Renal cortical epithelial cell (primary cell): ENCODE measurements around the gene COLQ. TPM values are rescaled to one million over a fixed set of nuclear protein-coding genes. Genes with fewer than 3 reads are reported as not detected.

Source experiments
- DNase-seq: peaks from one replicate; pipeline ENCODE4 v3.0.0-alpha.2; 2011; ENCODE audit warnings: low read depth
- total RNA-seq: library from RNA; depleted of rRNA; stranded (reverse); fragments of >200 nt; gene quantifications from 2 replicates; pipeline ENCODE4 v1.2.3, GENCODE V29; 2014

COLQ gene
- total RNA-seq, 1 donor from 2014 or later: 0.65 TPM

DNA sequence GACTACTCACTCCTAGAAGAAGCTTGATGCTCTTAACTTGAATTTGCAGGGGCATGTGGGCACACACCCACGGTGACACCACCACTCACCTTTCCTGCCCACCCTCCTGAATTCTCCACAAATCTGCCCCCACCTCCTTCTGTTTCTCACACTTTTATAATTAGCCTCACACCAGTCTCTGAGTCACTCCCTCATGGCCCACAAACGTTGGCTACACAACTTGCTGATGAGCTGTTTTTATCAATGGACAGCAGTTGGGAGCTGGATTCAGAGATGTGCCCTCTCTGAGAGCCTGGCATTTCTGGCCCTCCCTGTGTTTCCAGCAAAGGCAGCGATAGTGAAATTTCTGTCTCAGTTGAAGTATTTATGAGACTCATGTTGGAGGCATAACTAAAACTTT, 1.3 kb downstream of the COLQ start:
- DNase-seq: peak; percentile 19

DNA sequence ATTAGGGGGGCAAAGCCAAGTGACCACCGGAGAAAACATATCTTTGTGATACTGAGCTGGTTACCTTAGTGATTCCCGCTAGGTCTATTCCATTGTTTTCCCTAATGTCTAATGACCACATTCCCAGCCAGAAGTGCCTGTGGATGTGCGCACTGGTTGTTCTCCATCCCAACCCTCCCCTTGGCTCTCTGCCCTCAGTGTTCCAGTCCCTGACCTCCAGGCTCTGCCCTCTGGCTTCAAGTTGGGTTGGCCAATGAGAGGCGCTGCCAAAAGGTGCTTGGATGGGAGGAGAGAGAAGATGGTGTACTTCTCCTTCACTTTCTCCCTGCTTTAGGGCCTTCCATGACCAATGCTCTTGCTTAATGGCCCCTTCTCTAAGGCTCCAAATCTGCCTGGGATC, 2.4 kb downstream of the COLQ start:
- DNase-seq: no peak

DNA sequence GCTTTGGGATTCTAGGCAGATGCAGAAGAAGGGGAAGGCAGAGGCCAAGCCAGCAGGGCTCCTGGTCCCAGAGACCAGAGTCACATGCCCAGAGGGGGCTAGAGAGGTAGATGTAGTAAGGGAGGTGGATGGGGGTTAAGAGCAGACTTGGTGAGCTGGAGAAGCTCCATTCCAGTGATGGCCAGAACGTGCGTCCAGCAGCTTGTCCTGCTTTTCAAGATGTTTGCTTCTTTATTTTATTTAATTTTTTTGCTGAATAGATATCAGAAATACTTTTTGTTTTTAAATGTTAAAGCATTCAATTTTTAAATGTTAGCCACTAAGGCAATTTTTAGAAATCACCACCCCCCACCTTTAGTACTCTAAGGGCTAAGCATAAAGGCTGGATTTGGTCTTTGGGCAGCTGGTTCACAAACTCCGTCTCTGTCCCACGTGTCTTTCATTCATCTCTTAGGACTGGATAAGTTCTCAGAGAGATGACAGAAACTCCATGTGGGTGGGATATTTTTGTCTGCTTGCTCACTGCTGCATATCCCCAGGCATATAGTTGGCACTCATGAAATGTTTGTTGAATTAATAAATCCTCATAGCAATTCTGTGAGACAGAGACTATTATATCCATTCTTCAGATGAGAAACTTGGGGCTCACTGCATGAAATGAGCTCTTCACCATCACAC, 6.7 kb downstream of the COLQ start:
- DNase-seq: no peak

DNA sequence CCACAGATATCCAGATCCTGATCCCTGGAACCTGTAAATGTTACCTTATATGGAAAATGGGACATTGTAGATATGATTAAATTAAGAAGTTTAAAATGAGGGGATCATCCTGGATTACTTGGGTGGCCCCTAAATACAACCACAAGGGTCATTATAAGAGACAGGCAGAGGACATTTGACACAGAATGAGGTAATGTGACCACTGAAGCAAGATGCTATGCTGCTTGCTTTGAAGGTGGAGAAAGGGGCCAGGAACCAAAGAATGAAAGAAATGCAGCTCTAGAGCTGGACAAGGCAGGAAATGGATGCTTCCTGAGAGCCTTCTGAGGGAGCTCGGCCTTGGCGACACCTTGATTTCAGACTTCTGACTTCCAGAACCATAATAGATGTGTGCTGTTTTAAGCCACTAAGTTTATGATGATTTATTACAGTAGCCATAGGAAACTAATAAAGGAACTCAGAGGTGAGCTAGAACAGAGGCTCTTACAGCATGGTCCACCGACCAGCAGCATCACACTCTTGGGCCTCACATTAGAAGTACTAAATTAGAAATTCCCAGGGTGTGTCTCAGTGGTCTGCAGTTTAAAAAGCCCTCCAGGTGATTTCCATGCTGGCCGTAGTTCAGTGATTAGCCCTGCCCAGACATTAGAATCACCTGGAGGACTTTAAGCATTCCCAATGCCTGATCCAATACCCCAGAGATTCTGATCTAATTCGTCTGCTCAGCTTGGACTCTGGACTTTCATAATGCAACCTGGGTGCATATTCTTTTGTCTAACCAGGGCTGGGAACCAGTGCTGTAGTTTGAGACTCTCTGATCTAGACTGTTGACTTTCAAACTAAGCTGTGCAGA, 7.5 kb downstream of the COLQ start:
- DNase-seq: no peak

DNA sequence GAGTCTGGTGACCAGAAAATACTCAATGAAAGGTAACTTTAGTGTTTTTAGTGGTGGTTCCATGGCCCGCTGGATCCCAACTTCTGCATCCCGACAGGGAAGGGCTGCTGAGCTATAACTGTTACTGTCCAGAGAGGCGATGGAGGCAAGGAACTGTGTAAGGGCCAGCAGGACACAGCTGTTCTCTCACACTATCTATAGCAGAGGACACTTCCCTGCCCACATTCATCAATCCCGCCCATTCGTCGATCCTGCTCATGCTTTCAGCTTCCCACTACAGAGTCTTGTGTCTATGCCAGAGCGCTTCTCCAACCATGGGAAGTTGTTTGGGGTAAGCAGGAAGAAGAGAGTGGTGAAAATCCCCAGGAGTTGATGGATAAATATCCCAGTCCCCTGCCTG, 8.4 kb downstream of the COLQ start:
- no peak for DNase-seq

DNA sequence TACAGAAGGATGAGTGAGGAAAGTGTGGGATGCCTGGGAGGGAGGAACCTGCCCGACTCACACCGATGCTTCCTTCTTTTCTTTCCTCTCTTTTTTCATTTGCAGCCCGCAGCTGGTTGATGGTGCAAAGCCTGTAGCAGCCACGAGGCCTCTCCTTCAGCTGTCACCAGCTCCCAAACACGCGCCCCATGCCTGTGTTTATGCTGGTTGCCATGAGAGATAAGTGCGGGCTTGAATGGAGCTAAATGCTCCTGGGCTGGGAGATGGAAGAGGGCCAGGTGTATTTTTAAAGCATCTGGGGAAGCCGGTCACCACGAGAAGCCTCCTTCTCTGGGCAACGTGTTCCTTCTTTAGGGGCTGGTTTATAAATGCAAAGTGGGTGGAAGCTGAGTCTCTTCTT, 9.3 kb downstream of the COLQ start:
- DNase-seq: no peak

DNA sequence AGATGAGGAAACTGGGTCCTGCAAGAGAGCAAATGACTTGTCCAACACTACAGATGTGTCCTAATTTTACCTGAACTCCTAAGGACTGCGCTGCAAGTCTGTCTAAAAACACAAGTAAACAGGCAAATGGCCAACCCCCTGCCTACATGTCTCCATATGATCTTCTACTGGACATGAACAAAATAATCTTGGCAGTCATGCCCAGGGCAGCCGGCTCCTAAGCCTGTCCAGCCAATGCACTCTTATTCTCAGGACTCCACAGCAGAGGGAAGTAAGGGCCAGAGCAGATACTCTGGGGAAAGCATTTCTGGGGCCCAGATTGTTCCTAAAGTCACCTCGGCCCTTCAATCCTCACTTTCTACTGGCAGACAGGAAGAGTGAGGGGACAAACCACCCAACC, 10.3 kb downstream of the COLQ start:
- no peak for DNase-seq

DNA sequence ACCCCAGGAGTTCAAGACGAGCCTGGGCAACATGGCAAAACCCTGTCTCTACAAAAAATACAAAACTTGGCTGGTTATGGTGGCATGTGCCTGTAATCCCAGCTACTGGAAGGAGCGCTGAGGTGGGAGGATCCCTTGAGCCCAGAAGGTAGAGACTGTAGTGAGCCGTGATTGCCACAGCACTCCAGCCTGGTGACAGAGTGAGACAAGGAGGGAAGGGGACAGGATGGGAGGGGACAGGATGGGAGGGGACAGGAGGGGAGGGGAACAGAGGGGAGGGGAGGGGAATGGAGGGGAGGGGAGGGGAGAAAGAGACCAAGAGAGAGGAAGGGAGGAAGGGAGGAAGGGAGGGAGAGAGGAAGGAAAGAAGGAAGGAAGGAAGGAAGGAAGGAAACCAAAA, 11.0 kb downstream of the COLQ start:
- DNase-seq: no peak

DNA sequence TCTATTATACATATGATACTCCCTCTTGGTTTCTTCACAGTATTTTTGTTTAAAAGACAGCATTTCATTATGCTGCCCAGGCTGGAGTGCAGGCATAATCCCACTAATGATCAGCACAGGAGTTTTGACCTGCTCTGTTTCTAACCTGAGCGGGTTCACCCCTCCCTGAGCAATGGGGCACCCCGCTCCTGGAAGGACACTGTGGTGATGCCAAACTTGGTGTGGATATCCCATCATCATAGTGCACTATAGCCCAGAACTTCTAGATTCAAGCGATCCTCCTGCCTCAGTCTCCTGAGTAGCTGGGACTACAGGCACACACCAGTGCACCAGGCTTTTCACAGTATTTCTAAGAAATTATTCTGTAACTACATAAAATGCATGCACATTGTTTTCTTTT, 14.9 kb downstream of the COLQ start:
- no peak for DNase-seq

DNA sequence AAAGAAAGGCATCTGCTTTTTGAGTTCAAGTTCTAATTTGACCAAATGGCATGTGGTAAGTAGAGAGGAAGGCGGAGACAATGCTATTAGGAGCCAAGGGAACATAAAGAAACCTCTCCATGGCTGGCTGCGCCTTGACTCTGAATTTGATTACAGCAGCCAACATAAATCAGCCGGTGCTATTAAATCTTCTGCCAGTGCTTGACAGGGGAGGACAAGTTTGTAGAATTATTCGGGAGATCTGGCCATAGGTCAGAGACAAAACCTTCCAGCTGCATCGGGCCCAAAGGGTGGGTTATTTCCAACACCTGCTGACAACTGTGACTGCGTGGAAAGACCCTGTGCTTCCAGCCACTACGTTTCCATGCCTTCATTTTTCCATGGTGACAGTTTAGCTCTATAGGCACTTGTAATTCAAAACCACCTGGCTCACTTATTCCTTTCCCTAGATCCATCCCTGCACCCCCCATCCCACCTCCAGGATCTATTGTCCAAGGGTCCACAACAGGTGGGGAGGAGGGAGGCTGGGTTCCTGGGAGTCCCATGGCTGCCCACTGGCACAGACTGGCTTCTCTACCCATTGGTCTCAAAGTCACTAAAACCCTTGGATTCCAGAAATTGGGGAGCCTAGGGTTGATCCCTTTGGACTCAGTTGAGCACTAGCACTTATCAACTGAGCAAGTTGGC, 15.9 kb downstream of the COLQ start:
- DNase-seq: no peak

DNA sequence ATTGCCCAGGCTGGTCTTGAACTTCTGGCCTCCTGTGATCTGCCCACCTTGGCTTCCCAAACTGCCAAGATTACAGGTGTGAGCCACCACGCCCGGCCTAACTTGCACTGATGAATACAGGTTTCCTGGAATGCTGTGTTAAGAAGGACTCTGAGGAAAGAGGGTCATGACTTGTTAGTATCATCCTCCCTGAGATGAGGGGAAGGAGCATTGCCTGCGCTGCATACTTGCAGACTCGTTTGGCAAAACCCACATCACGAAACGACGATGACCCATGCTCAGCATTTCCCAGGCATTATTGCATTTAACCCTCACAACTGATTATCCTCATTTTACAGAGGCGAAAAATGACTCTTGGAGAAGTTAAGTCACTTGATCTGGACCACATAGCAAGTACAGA, 18.9 kb downstream of the COLQ start:
- no peak for DNase-seq

DNA sequence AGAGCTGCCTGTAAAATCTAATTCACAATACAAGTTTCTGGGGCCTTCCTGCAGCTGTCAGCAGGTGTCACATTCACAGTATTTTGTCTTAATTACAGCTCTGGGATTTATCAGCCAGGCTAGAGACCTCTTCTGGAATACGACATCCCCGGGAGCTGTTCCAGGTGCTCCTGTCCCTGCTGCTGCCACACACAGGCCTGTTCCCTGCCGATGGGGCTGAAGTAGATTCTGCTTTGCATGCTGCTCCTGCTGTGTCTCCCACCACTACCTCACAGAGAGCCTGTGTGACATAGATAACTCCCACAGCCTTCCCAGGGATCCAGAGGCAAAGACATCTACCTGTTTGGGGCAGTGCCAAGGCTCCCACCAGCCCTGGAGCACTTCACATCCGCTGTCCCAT, 20.4 kb downstream of the COLQ start:
- DNase-seq: no peak

DNA sequence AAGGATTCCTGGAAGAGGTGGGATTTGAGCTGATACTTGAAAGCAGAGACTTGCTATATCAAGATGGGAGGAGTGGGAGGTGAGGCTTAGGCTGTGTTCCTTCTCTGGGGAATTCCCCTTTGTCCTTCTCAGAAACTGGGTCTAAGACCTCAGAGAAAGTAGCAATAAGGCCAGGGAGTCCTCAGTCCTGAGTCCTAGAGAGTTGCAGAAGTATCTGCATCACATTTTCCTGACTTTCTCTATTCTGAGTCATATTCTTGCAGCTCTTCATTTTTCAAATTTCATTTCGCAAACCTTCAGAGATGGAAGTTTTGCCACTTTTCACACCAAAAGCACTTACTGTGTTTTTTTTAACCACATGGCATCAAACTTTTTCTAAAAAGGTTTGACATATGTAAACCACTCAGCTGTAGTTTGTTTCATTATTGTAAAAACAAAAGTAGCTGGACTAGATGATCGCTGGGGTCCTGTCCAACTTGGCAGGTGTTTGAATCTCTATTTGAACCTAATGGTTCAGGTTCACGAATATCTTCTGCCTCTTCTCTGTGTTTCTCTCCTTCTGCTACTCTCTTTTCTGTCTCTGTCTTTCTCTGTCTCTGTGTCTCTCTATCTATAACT, 21.3 kb downstream of the COLQ start:
- no peak for DNase-seq

DNA sequence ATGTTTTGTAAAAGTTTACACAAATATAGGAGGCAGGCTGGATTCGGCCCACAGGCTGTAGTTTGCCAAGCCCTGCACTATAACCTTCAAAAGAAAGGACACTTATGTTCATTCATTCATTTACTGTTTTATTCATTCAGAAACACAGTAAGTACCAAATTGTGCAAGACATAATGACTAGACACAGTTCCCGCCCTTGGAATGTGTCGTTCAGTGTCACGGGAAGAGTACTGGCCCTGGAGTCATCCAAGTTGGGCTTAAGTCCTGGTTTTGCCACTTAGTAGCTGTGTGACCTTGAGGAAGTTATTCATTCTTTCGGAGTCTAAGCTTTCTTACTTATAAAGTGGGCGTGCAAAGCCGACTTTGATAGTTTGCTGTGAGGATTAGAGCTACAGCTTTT, 22.0 kb downstream of the COLQ start:
- no peak for DNase-seq

DNA sequence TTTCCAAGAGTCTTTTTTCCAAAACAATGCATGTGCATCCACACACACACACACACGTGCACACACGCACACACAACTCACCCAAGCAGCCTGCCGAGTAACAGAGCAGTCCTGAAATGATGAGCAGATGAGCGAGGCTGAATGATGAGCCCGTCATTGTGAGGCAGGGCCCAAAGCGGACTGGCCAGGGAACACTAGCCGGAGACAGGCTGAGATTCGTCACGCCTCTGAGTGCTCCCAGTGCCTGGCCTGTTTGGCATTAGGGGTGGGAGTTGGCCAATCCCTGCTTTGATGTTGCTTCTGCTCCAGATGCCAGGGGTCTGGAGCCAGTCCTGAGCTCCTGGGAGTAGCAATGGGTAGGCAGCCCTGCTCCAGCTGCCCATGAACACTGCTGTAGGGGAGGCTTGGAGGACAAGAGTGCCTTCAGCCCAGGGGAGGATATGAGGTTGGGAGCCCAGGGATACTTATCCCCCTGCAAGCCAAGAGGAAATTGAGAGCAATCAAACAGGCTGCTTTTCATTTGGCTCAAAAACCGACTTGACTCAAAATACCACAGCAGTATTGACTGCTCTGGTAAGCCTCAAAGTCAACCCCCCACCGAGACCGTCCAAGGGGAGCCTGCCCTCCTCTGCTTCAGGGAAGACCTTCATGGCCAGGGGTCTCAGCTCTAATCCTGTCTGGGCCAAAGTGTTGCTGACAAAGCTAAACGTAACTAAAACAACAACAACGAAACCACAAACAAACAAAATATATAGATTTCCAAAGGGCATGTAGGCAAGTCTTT, 22.9 kb downstream of the COLQ start:
- no peak for DNase-seq

DNA sequence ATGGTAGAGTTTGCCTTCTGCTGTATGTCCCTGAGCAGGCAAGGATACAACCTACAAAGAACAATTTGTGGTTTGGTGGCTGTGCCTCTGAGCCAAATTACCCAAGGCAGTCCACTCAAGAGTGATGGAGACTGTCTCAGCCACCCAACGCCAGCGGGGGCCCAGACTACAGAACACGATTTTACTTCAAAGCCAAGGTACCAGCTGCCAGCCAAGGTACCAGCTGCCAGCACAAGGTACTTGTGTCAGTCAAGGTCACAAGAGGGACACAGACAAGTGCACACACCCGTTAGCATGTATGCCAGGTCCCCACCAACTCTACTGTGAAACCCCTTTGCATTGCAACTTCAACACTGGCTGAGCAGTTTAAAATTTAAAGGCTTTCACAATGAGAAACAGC, 23.5 kb downstream of the COLQ start:
- DNase-seq: no peak

DNA sequence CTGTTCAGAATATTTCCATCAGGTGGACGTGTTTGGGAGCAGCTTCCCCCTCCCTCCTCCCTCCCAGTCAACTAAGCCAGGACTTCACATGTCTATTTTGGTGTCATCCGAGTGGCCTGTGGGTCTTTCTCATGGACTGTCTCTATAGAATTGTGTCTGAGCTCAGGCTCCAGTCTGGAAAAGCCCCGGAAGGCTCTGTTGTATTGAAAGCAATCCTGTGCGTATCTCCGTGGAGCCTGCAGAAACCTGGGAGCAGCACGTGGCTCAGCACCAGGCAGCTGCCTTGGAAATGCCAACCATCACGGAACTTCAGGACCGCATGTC, 25.2 kb downstream of the COLQ start:
- no peak for DNase-seq

DNA sequence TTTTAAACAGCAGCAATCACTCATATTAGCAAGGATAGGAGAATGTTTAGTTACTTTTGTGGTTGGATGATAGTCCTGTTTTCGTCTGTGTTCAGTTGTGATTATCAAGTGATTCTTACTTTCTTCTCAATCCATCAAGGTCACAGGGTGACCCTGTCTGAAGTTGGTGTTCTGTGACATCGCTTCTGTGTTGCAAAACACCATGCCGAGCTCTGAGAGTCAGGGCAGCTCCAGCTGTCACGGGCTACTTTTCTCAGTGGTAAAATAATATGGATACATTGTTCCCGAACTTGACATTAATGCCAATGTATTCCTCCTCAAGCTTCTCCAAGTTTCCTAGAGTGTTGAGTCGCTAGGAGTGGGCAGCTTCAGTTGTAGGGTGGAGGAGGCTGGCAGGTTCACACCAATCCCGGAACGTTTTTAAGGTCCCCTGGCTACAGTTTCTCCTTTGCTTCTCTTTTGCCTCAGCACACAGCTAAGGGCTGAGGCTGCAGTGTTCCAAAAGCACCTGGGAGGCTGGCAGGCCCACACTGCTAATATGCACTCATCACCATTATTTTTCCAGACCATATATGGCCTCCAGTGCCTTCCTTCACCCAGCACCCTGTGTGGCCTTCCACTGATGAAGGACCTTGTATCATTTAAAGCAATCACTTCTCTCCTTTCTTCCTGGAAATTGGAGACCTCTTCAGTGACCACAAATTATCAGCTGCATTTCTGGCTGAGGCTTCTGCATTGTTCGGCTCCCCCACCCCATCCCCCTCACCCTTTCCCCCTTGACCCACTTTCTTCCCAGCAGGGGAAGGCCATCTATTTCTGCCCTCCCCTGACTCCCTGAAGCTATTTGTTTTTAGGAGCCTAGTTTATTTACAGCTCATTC, 25.8 kb downstream of the COLQ start:
- DNase-seq: no peak

DNA sequence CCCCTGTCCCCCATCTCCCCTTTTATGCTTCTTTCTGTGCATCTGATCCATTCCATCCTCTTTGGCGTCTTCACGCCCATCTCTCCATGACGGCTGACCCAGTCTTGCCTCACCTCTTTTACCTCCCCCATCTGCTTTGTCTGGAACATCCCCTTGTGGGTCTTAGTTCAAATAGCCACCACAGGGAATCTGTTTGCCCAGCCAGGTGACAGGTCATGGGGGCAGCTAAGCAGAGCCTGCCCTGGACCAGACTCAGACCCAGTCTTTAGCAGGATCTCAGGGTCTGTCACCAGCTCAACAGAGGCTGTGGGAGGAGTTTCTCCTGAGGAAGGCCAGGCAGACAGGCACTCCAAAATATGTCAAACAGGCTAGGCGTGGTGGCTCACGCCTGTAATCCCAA, 28.1 kb downstream of the COLQ start:
- DNase-seq: no peak

DNA sequence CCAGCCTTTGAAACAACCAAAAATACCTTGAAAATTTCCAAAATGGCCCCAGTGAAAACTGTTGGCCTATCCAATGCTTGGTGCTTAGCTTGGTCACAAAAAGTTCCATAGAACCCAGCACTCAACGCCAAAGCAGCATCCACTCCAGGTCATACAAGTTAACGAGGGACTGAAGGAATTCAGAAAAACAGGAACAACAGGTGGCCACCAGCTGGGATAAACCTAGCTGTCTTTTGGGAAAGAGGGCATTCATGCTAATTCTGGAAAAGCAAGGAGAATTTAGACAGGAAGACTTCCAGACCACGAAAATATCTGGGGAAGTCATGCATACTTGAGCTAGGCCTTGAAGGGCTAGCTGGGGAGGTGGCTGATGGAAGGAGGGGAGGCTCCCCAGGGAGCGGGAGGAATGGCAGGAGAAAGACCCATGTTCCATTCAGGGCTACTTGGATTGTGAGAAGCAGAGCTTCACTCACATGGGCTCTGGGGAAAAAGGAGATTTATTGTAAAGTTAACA, 28.6 kb downstream of the COLQ start:
- DNase-seq: no peak

DNA sequence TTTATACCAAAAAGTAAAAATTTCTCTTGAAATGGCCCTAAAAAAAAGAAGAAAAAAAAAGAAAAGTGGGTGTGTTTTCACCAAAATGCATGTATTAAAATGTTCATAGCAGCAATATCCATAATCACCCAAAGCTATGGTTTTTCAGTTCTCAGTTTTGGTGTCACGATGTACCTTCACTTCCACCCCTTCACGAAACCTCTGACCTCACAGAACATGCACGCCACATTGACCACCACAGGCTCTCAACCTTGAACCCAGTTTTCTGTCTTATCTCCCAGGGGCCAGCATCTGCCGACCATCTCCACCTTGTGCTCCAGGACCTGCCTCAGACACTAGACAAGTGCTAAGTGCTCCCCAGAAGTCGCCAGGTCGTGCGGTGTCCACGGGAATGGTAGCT, 30.4 kb downstream of the COLQ start:
- no peak for DNase-seq
